PC-3 (cell line): ENCODE measurements around the gene GPC1. TPM values are rescaled to one million over a fixed set of nuclear protein-coding genes. Genes with fewer than 3 reads are reported as not detected.

Experiments
- ATAC-seq: fragments of 200-7000 bp; cut with Tn5 transposase; 2 replicates; pipeline ENCODE4 v1.9.1; 2020; ENCODE audit warnings: mild to moderate bottlenecking, moderate library complexity
- BruUV-seq: library from RNA; stranded (reverse); fragments of 400-500 nt; replicated peaks from 2 replicates; lab custom pipeline; 2021; lab: Mats Ljungman, UMichigan
- CTCF ChIA-PET: fragments of 300-600 bp; sonication (Branson Sonifier 250); formaldehyde crosslinking; loops from one replicate; lab custom pipeline; 2022; ENCODE audit warnings: antibody characterized with exemption; lab: Charles Lee
- POLR2A ChIA-PET: fragments of 300-600 bp; sonication (Branson Sonifier 250); formaldehyde crosslinking; loops from one replicate; lab custom pipeline; 2022; ENCODE audit warnings: antibody characterized with exemption; ENCODE audit not compliant: unreplicated experiment; lab: Charles Lee
- DNase-seq: peaks from one replicate; pipeline ENCODE4 v3.0.0-alpha.2; 2015
- H2AFZ ChIP-seq: fragments of 300-600 bp; sonication (generic); 2 replicates; pipeline ENCODE4 v1.6.0; 2016; ENCODE audit warnings: antibody characterized with exemption, low read length
- H3F3A ChIP-seq: fragments of 300-600 bp; sonication (generic); one replicate; pipeline ENCODE4 v1.6.0; 2017; ENCODE audit warnings: antibody characterized with exemption, low read length, control low read depth, mild to moderate bottlenecking; ENCODE audit not compliant: unreplicated experiment
- H3K27ac ChIP-seq: fragments of 300-600 bp; sonication (generic); 2 replicates; pipeline ENCODE4 v1.5.1; 2016; ENCODE audit warnings: mild to moderate bottlenecking, low read length
- H3K27me3 ChIP-seq: fragments of 300-600 bp; sonication (generic); 2 replicates; pipeline ENCODE4 v1.6.1; 2016; ENCODE audit warnings: low read length, mixed read lengths
- H3K36me3 ChIP-seq: fragments of 300-600 bp; sonication (generic); 2 replicates; pipeline ENCODE4 v1.6.1; 2016; ENCODE audit warnings: low read depth, mixed run types, low read length, mixed read lengths
- H3K4me1 ChIP-seq: fragments of 300-600 bp; sonication (generic); 2 replicates; pipeline ENCODE4 v1.5.1; 2016; ENCODE audit warnings: low read length; ENCODE audit not compliant: insufficient read depth
- H3K4me2 ChIP-seq: fragments of 300-600 bp; sonication (generic); 2 replicates; pipeline ENCODE4 v1.6.0; 2016; ENCODE audit warnings: low read length
- H3K4me3 ChIP-seq: fragments of 300-600 bp; sonication (generic); 2 replicates; pipeline ENCODE4 v1.5.1; 2016; ENCODE audit warnings: mild to moderate bottlenecking, low read length, mixed read lengths
- H3K79me2 ChIP-seq: fragments of 300-600 bp; sonication (generic); 2 replicates; pipeline ENCODE4 v1.6.1; 2017; ENCODE audit warnings: low read length, mixed read lengths
- H3K9ac ChIP-seq: fragments of 300-600 bp; sonication (generic); 2 replicates; pipeline ENCODE4 v1.6.0; 2016; ENCODE audit warnings: mild to moderate bottlenecking, low read length
- H3K9me2 ChIP-seq: fragments of 300-600 bp; sonication (generic); replicated peaks from 2 replicates; pipeline ENCODE4 v1.6.1; 2016; ENCODE audit warnings: mixed run types, low read length, mixed read lengths
- H3K9me3 ChIP-seq: fragments of 300-600 bp; sonication (generic); 2 replicates; pipeline ENCODE4 v1.6.1; 2016; ENCODE audit warnings: low read length, mixed read lengths
- H4K20me1 ChIP-seq: fragments of 300-600 bp; sonication (generic); 2 replicates; pipeline ENCODE4 v1.6.1; 2016; ENCODE audit warnings: low read length, mixed read lengths
- CTCF ChIP-seq: fragments of 300-600 bp; sonication (generic); conservative IDR thresholded peaks from 2 replicates; pipeline ENCODE4 v1.5.1; 2017; ENCODE audit warnings: antibody characterized with exemption, low read depth, mild to moderate bottlenecking, low read length
- EZH2 ChIP-seq: fragments of 300-600 bp; sonication (generic); IDR thresholded peaks from one replicate; pipeline ENCODE4 v1.6.1; 2017; ENCODE audit warnings: antibody characterized with exemption, mild to moderate bottlenecking, low read length; ENCODE audit not compliant: unreplicated experiment
- EZH2phosphoT487 ChIP-seq: fragments of 300-600 bp; sonication (generic); IDR thresholded peaks from 2 replicates; pipeline ENCODE4 v1.6.1; 2018; ENCODE audit warnings: mild to moderate bottlenecking, antibody characterized with exemption, low read length, borderline replicate concordance
- intact Hi-C: fragments of 100-400 bp; cut with micrococcal nuclease; formaldehyde crosslinking; loops from 2 replicates; pipeline ENCODE4 v1.9.0; 2023
- total RNA-seq: library from RNA; depleted of rRNA; stranded (reverse); fragments of >200 nt; gene quantifications from 2 replicates; pipeline ENCODE4 v1.2.3, GENCODE V29; 2014

GPC1 gene
- total RNA-seq, 1 experiment from 2014 or later = 37.1 TPM

- Histone ChIP-seq H3K4me3 (no peak overlapping the region), H3K79me2 (no peaks in the 10 kb centered on the region), H3K9me3 (no peaks in the 10 kb centered on the region), H3K4me1 (no peaks in the 10 kb centered on the region), H2AFZ (no peak overlapping the region), H3K9me2 (no peaks in the 10 kb centered on the region), H3K36me3 (no peaks in the 10 kb centered on the region), H3K27ac (no peak overlapping the region), H3K4me2 (no peak overlapping the region), H3F3A (no peaks in the 10 kb centered on the region), H4K20me1 (no peaks in the 10 kb centered on the region), H3K27me3 (no peaks in the 10 kb centered on the region), H3K9ac (no peak overlapping the region)
- CTCF ChIA-PET = no interaction called here
- DNase-seq (no peak), ATAC-seq (no peak)
- intact Hi-C loops = no loop called here
- no peak for TF ChIP-seq EZH2phosphoT487
- no peak for TF ChIP-seq EZH2
- TF ChIP-seq CTCF = no peak
- no TSS peak for BruUV-seq
- POLR2A ChIA-PET = no interaction called here
These were observed 73.5 kb downstream of the GPC1 start for GRCh38 chr2:240508832-240509545.

GRCh38 chr2:240509667-240510512, 74.4 kb downstream of the GPC1 start:
- H3K27me3 ChIP-seq = no peaks in the 10 kb centered on the region
- H4K20me1 ChIP-seq = no peaks in the 10 kb centered on the region
- DNase-seq = no peak
- no peak overlapping the region for H2AFZ ChIP-seq
- no peaks in the 10 kb centered on the region for H3K9me3 ChIP-seq
- no peaks in the 10 kb centered on the region for H3K4me1 ChIP-seq
- ATAC-seq = no peak
- POLR2A ChIA-PET = no interaction called here
- no peaks in the 10 kb centered on the region for H3K79me2 ChIP-seq
- H3K27ac ChIP-seq = no peak overlapping the region
- no peaks in the 10 kb centered on the region for H3K9me2 ChIP-seq
- no peaks in the 10 kb centered on the region for H3K36me3 ChIP-seq
- TF ChIP-seq CTCF (no peak), EZH2 (no peak), EZH2phosphoT487 (no peak)
- H3K4me2 ChIP-seq = no peak overlapping the region
- H3K9ac ChIP-seq = no peak overlapping the region
- H3K4me3 ChIP-seq = no peak overlapping the region
- no peaks in the 10 kb centered on the region for H3F3A ChIP-seq
- intact Hi-C loops = no loop called here
- BruUV-seq = no TSS peak
- CTCF ChIA-PET = no interaction called here
